Measurements from ENCODE around the gene PLOD2. TPM values are rescaled to one million over a fixed set of nuclear protein-coding genes. Genes with fewer than 3 reads are reported as not detected.

The PLOD2 gene
- total RNA-seq, 2 experiments from 2014 or later = 0.65 to 2.0 TPM

DNA sequence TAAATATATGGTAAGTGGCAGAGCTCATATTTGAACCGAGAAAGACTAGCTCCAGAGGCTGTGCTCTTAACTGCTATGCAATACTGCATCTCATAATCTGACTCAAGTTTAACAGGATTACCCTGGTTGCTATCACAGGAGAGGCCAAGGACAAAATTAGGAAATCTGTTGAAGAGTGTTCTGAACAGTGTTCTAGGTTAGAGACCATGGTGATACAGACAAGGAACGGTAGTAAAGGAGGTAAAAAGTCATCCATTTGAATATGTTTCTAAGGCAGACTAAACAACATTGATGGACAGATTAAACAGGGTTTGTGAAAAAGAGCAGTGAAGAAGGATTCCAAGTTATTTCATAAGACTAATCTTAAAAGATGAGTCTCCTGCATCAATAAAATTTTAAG is 22.1 kb downstream of the PLOD2 start:
- Mint-ChIP-seq H3K27ac (no peak overlapping the region), H3K9me3 (no peaks in the 10 kb centered on the region), H3K4me1 (ENCODE audit: low read depth) (no peaks in the 10 kb centered on the region), H3K4me3 (no peak overlapping the region), H3K36me3 (ENCODE audit: low read depth) (no peaks in the 10 kb centered on the region), H3K27me3 (peaks cover 3% of the 10 kb centered on the region)
- ATAC-seq (no peak), DNase-seq (no peak)
- POLR2A ChIA-PET = no interaction called here
- intact Hi-C loops (cut with micrococcal nuclease) = no loop called here
- CTCF ChIA-PET = interaction anchor here (1.0 kb wide), 1 partner anchor 50 kb away, joined by 3 read pairs; no protein-coding TSS in a partner anchor
- TF ChIP-seq, protein P1, sequence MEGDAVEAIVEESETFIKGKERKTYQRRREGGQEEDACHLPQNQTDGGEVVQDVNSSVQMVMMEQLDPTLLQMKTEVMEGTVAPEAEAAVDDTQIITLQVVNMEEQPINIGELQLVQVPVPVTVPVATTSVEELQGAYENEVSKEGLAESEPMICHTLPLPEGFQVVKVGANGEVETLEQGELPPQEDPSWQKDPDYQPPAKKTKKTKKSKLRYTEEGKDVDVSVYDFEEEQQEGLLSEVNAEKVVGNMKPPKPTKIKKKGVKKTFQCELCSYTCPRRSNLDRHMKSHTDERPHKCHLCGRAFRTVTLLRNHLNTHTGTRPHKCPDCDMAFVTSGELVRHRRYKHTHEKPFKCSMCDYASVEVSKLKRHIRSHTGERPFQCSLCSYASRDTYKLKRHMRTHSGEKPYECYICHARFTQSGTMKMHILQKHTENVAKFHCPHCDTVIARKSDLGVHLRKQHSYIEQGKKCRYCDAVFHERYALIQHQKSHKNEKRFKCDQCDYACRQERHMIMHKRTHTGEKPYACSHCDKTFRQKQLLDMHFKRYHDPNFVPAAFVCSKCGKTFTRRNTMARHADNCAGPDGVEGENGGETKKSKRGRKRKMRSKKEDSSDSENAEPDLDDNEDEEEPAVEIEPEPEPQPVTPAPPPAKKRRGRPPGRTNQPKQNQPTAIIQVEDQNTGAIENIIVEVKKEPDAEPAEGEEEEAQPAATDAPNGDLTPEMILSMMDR (IDR thresholded peaks at IDR 0.05) = no peak

DNA sequence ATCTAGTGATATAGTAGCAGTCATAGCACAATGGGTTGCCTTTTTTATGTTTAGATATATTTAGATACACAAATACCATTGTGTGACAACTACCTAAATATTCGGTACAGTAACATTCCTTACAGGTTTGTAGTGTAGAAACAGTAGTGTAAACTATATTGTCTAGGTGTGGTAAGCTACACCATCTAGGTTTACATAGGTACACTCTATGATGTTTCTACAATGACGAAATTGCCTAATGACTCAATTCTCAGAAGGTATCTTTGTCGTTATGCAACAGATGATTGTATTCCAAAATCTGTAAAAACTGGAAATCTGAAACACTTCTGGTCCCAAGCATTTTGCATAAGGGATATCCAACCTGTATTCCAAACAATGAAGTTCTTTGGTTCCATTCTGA is 24.3 kb downstream of the PLOD2 start:
- Mint-ChIP-seq H3K36me3 (ENCODE audit: low read depth) (no peaks in the 10 kb centered on the region), H3K9me3 (no peaks in the 10 kb centered on the region), H3K4me1 (ENCODE audit: low read depth) (no peaks in the 10 kb centered on the region), H3K4me3 (no peak overlapping the region), H3K27ac (no peak overlapping the region), H3K27me3 (no peaks in the 10 kb centered on the region)
- DNase-seq (no peak), ATAC-seq (no peak)
- POLR2A ChIA-PET = no interaction called here
- intact Hi-C loops (cut with micrococcal nuclease) = no loop called here
- CTCF ChIA-PET = no interaction called here
- TF ChIP-seq, protein P1 (IDR thresholded peaks at IDR 0.05) = no peak

- TF ChIP-seq, protein P1 (IDR thresholded peaks at IDR 0.05) = no peak
- POLR2A ChIA-PET = no interaction called here
- Mint-ChIP-seq H3K27ac (no peak overlapping the region), H3K4me1 (ENCODE audit: low read depth) (no peaks in the 10 kb centered on the region), H3K27me3 (no peaks in the 10 kb centered on the region), H3K9me3 (no peaks in the 10 kb centered on the region), H3K4me3 (no peak overlapping the region), H3K36me3 (ENCODE audit: low read depth) (no peaks in the 10 kb centered on the region)
- DNase-seq = no peak
- ATAC-seq = no peak
- intact Hi-C loops (cut with micrococcal nuclease) = no loop called here
- CTCF ChIA-PET = no interaction called here
Observed at GRCh38 chr3:146134348-146135117, 26.5 kb downstream of the PLOD2 start.

DNA sequence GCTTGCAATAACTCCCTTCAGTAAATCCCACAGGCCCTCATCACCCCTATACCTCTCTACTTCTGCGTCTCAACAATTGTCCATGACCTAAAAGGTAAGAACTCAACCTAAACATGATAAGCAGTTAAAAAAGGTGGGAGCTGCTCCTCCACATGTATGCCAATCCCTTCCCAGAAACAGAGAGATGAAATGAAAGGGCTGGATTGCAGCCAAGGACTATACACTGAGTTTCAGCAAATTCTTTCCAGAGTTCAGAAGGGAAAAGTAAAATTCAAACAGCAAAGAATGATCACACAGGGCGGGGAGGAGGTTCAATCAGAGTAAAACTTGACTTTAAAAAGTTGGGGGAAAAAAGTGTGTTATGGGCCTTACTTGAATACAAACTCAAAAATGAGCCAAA is 27.5 kb downstream of the PLOD2 start:
- H3K4me1 Mint-ChIP-seq (ENCODE audit: low read depth) = no peaks in the 10 kb centered on the region
- H3K27me3 Mint-ChIP-seq = no peaks in the 10 kb centered on the region
- H3K36me3 Mint-ChIP-seq (ENCODE audit: low read depth) = no peaks in the 10 kb centered on the region
- ATAC-seq = no peak
- no peak overlapping the region for H3K4me3 Mint-ChIP-seq
- POLR2A ChIA-PET = no interaction called here
- no peak overlapping the region for H3K27ac Mint-ChIP-seq
- no peak for DNase-seq
- CTCF ChIA-PET = no interaction called here
- H3K9me3 Mint-ChIP-seq = no peaks in the 10 kb centered on the region
- TF ChIP-seq, protein P1 (IDR thresholded peaks at IDR 0.05) = no peak
- intact Hi-C loops (cut with micrococcal nuclease) = no loop called here

- ATAC-seq = no peak
- Mint-ChIP-seq H3K4me1 (ENCODE audit: low read depth) (no peaks in the 10 kb centered on the region), H3K27me3 (no peaks in the 10 kb centered on the region), H3K27ac (no peak overlapping the region), H3K4me3 (no peak overlapping the region), H3K9me3 (no peaks in the 10 kb centered on the region), H3K36me3 (ENCODE audit: low read depth) (no peaks in the 10 kb centered on the region)
- no peak for DNase-seq
- ChIA-PET POLR2A (no interaction called here), CTCF (no interaction called here)
- TF ChIP-seq, protein P1 (IDR thresholded peaks at IDR 0.05) = no peak
- intact Hi-C loops (cut with micrococcal nuclease) = no loop called here
Observed at GRCh38 chr3:146131616-146132410, 29.2 kb downstream of the PLOD2 start.

All from activated CD8-positive, alpha-beta T cell treated with anti-CD3 and anti-CD28 coated beads for 36 hours (primary cell).